ENCODE results near the gene UBR1. TPM values are rescaled to one million over a fixed set of nuclear protein-coding genes. Genes with fewer than 3 reads are reported as not detected.

The UBR1 gene
- total RNA-seq, 1 experiment from 2014 or later = 22.2 TPM

- no peak overlapping the region for H3K18ac ChIP-seq (ENCODE audit: insufficient read length, low read depth, low read length)
- H2BK120ac ChIP-seq (ENCODE audit: low read depth, low read length, poor library complexity, severe bottlenecking) = no peak overlapping the region
- Mint-ChIP-seq H3K4me3 (no peak overlapping the region), H3K9me3 (peaks cover 1 to 2% of the 10 kb centered on the region in 2 experiments; a peak in 4 of 5 replicates), H3K27me3 (ENCODE audit: low read depth) (no peaks in the 10 kb centered on the region), H3K27ac (no peak overlapping the region; a peak in 1 of 7 replicates), H3K4me1 (peaks cover 2 to 10% of the 10 kb centered on the region in 2 experiments; a peak in 2 of 4 replicates), H3K36me3 (ENCODE audit: insufficient read depth in 1 of 3, low read depth in 3 of 3) (peaks cover 9 to 37% (median 33%) of the 10 kb centered on the region in 3 experiments)
- no peak overlapping the region for H3K27ac ChIP-seq (ENCODE audit: insufficient read length, low read depth, low read length)
- no peak overlapping the region for H2AFZ ChIP-seq (ENCODE audit: low read length)
- H4K91ac ChIP-seq (ENCODE audit: insufficient read length, low read depth, low read length) = no peak overlapping the region
- no peak overlapping the region for H4K8ac ChIP-seq (replicated peaks; ENCODE audit: insufficient read length, low read depth, low read length)
- no peaks in the 10 kb centered on the region for H3K23me2 ChIP-seq (ENCODE audit: insufficient read length, low read depth, low read length, poor library complexity, severe bottlenecking)
- no CpG with 5 or more reads among the region's 4 CpGs for WGBS (ENCODE audit: extremely low coverage, insufficient read length, low lambda C conversion rate)
- no peak overlapping the region for H2BK5ac ChIP-seq (ENCODE audit: insufficient read length, low read length)
- no peak overlapping the region for H3K23ac ChIP-seq (ENCODE audit: insufficient read length, low read depth, low read length)
- H2BK12ac ChIP-seq (ENCODE audit: insufficient read length, low read depth, low read length) = no peak overlapping the region
- H2AK5ac ChIP-seq (ENCODE audit: insufficient read length, low read length) = no peak overlapping the region
- TF ChIP-seq CTCF (conservative IDR thresholded peaks at IDR 0.05) = no peak
- H3K4me2 ChIP-seq (ENCODE audit: insufficient read depth, insufficient read length, low read length) = no peak overlapping the region
- no peak overlapping the region for H2BK20ac ChIP-seq (ENCODE audit: low read depth, low read length, poor library complexity, severe bottlenecking)
- DNase-seq = no peak
- no peak overlapping the region for H3K56ac ChIP-seq (ENCODE audit: insufficient read length, low read depth, low read length)
- no peak overlapping the region for H3K4ac ChIP-seq (ENCODE audit: low read depth, low read length)
- H4K20me1 ChIP-seq (ENCODE audit: control insufficient read depth, insufficient read depth, insufficient read length) = no peaks in the 10 kb centered on the region
- H3K79me2 ChIP-seq (ENCODE audit: insufficient read depth, low read length) = no peaks in the 10 kb centered on the region
- H3K27me3 ChIP-seq (ENCODE audit: insufficient read depth, low read length) = no peaks in the 10 kb centered on the region
- H3K4me1 ChIP-seq (ENCODE audit: insufficient read depth, low read length) = peaks cover 2% of the 10 kb centered on the region; the same call in 1 of the 2 replicates
- H4K5ac ChIP-seq (ENCODE audit: insufficient read length, low read depth, low read length) = no peak overlapping the region
- H2BK15ac ChIP-seq (ENCODE audit: low read depth, low read length) = no peak overlapping the region
- H3K9me3 ChIP-seq (ENCODE audit: control insufficient read depth, low read depth, low read length) = no peaks in the 10 kb centered on the region
- no peak overlapping the region for H3T11ph ChIP-seq (ENCODE audit: low read length)
- H3K79me1 ChIP-seq (ENCODE audit: insufficient read depth, low read depth, low read length, poor library complexity, severe bottlenecking) = no peaks in the 10 kb centered on the region
- no peak overlapping the region for H3K9ac ChIP-seq (ENCODE audit: extremely low read depth, insufficient read length, low read length)
- no peak overlapping the region for H3K14ac ChIP-seq (ENCODE audit: insufficient read depth, low read length)
Observed at GRCh38 chr15:42999201-42999779, 106.5 kb downstream of the UBR1 start.
